ENCODE results near the gene FAM222A.
A peak's percentile ranks its signal among the peaks of the same experiment; 100 is the strongest.

Gene FAM222A

DNA sequence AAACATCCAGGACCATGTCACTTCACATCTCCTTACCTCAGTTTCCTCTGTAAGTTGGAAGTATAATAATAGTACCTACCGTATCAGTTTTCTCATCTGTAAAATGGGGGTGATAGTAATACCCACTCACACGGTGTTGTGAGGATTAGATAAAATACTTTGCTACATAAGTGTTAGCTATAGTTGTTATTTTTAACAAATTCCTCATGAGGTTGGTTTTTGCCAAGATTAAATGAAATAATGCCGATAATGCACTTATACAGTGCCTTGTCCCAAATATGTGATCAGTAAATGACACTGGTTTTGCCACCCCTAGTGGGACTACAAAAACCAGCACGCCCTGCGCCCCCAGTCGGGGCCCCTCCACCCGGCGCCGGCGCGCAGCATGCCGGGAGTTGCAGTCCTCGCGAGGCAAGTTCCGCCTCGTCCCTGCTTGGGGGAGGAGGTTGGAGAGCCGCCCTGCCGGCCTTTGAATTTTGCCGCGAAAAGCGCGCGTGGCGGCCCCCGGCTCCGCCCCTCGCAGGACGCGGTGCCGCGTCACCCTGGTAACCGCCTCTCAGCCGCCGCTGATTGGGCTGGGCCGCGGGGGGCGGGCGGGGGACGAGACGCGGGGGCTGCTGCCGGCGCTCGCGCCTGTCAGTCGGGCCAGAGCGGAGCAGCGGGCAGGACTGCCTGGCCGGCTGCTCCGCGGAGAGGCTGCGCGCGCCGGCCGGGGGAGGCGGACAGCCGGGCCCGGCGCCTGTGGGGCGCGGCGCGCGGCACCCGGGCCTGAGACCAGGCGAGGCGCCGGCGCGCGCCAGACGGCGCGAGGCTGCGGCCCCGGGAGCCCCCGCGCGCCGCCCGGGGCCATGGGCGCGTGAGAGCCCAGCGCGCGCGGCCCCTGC, at the start of gene FAM222A:
TSS of gene FAM222A (plus strand) at position 639 of the 884 bp plus-strand sequence. CDS start 30,322 bp downstream, outside the sequence.
- peak; percentile 99 for DNase-seq

GRCh38 chr12:109664402-109664801, 49.2 kb upstream of the FAM222A start:
- DNase-seq, result no peak

DNA sequence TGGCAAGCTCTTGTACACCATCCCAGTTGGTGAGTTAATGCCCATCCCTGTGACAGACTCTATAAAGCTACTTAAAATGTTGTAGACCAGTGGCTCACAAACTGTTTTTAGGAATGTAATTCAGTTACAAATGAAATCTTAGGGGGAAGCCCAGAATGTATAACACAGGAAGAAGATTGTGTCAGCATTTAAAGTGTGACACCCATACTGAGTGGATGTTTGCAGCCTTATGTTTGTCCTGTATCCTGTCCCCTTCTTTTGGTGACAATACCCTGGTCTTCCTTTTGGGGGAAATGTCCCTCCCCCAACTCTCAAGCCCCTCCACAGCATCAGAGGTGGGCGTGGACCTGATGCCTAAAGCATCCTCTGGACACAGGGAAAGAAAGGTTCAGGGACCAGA, 47.6 kb upstream of the FAM222A start:
- DNase-seq, result no peak

- no peak for DNase-seq
Measured at GRCh38 chr12:109670731-109671130, 42.9 kb upstream of the FAM222A start.

- no peak for DNase-seq
Measured at GRCh38 chr12:109671502-109671901, 42.1 kb upstream of the FAM222A start.

DNA sequence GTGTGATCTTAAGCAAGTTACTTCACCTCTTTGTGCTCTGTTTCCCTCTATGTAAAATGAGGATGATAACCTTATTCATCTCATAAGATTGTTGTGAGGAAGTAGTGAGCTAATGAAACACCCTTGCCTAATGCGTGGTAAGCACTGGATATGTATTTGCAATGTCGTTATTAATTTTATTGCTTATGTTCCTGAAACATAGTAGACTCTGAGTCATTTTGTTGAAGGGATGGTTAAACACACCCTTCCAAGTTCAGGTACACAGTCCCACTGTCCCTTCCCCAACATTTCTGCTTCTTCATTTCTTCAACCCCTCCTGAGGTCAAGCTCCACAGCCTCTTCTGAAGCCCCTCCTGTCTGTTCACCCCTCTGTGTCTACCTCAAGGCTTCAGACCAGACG, 40.2 kb upstream of the FAM222A start:
- DNase-seq, result no peak

DNA sequence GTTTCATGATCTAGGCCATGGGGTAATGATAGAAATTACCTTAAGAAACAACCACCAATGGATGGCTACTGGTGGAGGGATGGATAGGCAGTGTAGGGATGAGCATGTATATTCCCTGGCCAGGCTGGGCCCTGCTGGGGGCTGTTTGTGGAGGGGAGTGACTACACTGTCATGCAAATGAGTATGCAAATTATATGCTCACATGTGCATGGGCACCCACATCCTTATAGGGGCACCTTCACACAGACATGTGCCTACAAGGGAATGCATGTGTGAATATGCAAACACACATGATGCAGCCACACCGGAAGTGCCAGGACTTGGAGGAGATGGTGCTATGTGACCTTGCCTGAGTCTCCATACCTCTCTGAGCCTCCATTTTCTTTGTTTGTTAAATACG, 39.7 kb upstream of the FAM222A start:
- no peak for DNase-seq

GRCh38 chr12:109675411-109675810, 38.2 kb upstream of the FAM222A start:
- no peak for DNase-seq

DNA sequence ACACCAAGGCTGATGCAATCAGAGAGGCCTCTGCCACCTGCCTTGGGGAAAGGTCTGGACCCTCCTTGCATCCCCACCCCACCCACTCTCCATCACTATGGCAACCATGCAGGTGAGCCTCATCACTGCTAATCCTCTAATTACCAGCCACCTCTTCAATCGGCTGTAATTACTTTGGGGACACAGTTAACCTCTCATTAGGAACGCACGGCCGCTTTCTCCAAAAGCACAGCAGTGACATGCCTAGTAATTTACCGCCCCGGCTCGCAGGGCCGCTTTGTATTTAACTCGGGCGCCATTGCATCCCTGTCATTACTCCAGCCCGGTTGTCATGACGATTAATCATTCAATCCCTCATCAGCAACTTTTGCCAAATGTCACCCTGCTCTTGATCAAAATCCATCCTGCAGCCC, 36.3 kb upstream of the FAM222A start:
- DNase-seq, result no peak

DNA sequence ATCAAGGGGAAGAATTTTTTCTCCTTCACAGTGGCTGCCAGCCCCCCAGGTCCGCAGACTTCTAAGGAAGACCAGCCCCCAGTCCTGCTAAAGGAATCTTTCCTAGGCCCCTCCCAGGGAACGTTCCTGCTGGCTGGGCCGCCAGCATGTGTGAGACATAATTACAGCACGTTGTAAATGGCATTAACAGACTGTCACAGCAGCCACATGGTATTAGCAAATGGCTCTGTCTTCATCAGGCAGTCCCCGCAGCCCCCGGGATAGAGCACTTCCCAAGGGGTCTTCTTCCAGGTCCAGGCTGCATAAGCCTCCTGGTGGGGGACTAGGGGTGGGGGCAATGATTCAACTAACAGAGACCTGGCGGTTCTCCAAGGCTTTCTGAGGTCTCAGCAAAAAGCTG, 34.9 kb upstream of the FAM222A start:
- DNase-seq, result no peak

GRCh38 chr12:109679501-109680263, 33.9 kb upstream of the FAM222A start:
- no peak for DNase-seq

GRCh38 chr12:109680264-109681005, 33.2 kb upstream of the FAM222A start:
- no peak for DNase-seq

DNA sequence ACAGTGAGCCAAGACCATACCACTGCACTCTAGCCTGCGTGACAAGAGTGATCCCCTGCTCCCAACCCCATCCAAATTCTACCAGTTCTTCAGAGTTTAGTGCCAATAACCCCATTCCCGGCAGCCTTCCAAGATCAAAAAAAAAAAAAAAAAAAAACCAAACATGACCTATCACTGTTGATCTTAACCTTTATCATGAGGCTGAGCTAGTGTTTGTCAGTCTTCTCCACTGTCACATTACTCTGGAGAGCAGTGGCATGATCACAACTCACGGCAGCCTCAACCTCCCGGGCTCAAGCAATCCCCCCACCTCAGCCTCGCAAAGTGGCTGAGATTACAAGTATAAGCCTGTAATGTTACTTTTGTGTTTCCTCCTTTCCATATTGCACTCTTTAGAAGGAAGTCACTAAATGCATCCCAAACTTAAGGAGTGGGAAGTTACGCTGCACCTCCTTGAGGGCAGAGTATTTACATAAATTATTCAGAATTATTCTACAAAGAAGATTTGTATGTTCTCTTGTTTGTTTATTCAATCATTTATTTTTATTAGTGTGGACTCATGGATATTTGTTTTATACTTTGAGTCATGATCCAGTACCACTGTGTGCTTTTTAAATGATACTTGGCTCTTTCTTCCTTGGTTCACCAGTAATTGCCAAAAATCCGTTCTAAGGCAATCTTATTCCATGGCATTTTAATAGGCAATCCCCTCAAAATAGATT, 31.5 kb upstream of the FAM222A start:
- no peak for DNase-seq

DNA sequence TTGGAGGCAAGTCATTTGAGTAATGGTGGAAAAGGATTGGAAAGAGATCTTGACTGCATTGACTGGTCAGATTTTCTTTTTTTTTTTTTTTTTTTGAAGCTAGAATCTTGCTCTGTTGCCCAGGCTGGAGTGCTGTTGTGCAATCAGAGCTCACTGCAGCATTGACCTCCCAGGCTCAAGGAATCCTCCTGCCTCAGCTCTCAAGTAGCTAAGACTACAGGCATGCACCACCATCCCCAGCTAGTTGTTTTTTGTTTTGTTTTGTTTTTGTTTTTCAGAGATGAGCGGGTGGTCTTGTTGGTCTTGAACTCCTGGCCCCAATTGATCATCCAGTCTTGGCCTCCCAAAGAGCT, 30.9 kb upstream of the FAM222A start:
- DNase-seq, result no peak

GRCh38 chr12:109683316-109683715, 30.3 kb upstream of the FAM222A start:
- DNase-seq, result no peak

DNA sequence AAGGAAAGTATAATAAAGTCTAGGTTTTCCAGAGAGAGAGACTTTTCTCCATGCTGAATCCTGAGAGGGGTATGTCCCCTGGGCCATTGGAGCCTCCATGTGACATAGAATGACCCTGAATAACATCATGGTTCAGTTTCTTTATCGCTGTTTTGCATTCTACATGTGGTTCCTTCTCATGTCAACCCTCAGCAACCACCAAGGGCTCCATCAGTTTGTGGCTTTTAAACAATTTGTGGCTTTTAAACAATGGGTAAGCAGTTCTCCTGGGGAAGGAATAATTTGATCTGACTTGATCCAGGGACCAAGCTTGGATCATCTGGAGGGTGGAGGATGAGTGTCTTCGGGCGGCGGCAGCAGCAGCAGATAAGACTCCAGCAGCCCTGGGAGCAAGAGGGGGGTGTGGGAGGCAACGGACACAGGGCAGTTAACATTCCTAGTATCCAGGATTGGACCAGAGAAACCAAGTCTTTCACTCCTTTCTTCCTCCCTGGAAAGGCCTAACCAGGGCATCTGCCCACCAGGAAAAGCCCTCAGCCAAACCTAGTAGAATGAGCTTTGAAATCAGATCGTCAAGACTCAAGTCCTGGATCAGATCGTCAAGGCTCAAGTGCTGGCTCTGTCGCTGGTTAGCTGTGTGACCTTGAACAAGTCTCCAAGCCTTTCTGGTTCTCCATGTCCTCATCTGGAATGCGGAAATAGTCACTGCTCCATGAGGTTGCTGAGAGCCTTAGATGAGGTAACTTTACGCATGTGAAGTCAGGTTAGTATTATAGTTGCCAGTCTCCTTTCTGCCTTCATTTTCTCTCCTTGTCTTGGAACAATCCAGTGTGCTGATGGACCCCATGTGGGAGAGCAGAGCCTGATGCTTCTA, 27.8 kb upstream of the FAM222A start:
- DNase-seq, result no peak

DNA sequence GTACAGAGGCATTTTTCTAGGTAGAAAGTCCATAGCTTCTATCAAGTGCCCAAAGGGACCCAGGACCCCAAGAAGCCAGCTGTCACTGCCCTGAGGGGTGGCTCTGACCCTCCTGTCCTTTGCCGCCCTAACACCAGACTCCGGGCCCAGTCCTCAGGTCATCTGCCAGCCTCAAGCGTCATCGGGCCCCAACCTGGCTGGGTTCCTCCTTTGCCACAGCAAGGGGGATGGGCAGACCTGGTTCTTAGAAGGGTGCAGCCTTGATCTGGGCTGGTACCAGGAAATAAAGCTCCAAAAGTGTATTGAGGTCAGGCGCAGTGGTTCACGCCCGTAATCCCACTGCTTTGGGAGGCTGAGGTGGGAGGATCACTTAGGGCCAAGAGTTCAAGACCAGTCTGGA, 27.1 kb upstream of the FAM222A start:
- DNase-seq, result no peak

- DNase-seq, result no peak
Measured at GRCh38 chr12:109687250-109687649, 26.4 kb upstream of the FAM222A start.

DNA sequence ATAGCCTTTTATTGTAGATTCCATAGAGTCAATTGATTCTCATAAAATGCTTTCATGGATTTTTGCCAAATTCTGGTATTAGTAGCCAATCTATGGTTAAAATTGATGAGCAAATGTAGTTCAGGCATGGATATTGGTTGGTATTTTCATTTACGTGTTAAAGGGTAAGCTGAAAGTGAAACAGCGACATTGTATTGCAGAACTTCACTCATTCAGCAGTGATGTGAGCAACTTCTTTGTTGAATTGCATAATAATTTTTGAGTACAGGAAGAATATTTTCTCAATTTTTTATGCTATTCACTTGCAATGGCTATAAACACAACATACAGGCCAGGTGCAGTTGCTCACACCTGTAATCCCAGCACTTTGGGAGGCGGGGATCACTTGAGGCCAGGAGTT, 24.2 kb upstream of the FAM222A start:
- no peak for DNase-seq

- DNase-seq, result no peak
Measured at GRCh38 chr12:109693160-109693559, 20.5 kb upstream of the FAM222A start.

Measured in 8988T (cell line).